K562 (cell line): ENCODE data around the gene ERN1. TPM values are rescaled to one million over a fixed set of nuclear protein-coding genes. Genes with fewer than 3 reads are reported as not detected.

ENCODE experiments used
- ATAC-seq: fragments of 200-7000 bp; cut with Tn5 transposase; 3 replicates; pipeline ENCODE4 v1.9.1; 2020; ENCODE audit warnings: moderate library complexity
- BruUV-seq: library from RNA; stranded (reverse); fragments of 400-500 nt; replicated peaks from 2 replicates; lab custom pipeline; 2021; lab: Mats Ljungman, UMichigan
- CTCF ChIA-PET: fragments of 300-600 bp; formaldehyde crosslinking; extraction: SDS; loops from one replicate; lab custom pipeline; 2021; ENCODE audit warnings: low intra/inter-chr PET ratio; lab: Yijun Ruan, JAX
- POLR2A ChIA-PET: fragments of 300-600, 350-650 bp; sonication (Branson Sonifier 250); formaldehyde crosslinking; extraction: SDS; loops from one replicate; lab custom pipeline; 2021; ENCODE audit warnings: antibody characterized with exemption, inconsistent platforms; lab: Yijun Ruan, JAX
- DNase-seq, 4 experiments: peaks; one replicate each; pipeline versions ENCODE4 v3.0.0 to v3.0.0-alpha.2; 2011 to 2018; ENCODE audit warnings: low spot score in 3 of 4, mixed read lengths in 3 of 4; ENCODE audit errors: extremely low read depth in 1 of 4
- FAIRE-seq: peaks from 2 replicates; lab custom pipeline; 2011; peaks lifted over from hg19 to GRCh38; lab: Jason Lieb, UNC
- H2AFZ ChIP-seq: 2 replicates; pipeline ENCODE4 v1.6.0; 2011; ENCODE audit warnings: low read depth, low read length, control low read depth, inconsistent platforms
- H3K27ac ChIP-seq: fragments of 200-600 bp; 3 replicates; pipeline ENCODE4 v1.8.0; 2011; ENCODE audit warnings: low read depth, mild to moderate bottlenecking, control low read depth, inconsistent platforms, low read length, moderate library complexity, mixed read lengths; ENCODE audit errors: extremely low read depth
- H3K27me3 ChIP-seq, 2 experiments: fragments of 300-600 bp in 1 of 2; 2 replicates in 1 of 2; 3 replicates in 1 of 2; pipeline versions ENCODE4 v1.6.0 to v1.8.0; 2011; ENCODE audit warnings: inconsistent platforms in 2 of 2, low read length in 2 of 2, mild to moderate bottlenecking in 1 of 2, mixed read lengths in 1 of 2, moderate library complexity in 1 of 2; ENCODE audit not compliant: control insufficient read depth in 2 of 2, insufficient read depth in 2 of 2
- H3K36me3 ChIP-seq: fragments of 300-600 bp; 3 replicates; pipeline ENCODE4 v1.8.0; 2011; ENCODE audit warnings: mild to moderate bottlenecking, low read length, inconsistent platforms; ENCODE audit not compliant: control insufficient read depth, insufficient read depth
- H3K4me1 ChIP-seq, 2 experiments: fragments of 200-600 bp in 1 of 2; replicated peaks in 1 of 2; 2 replicates in 1 of 2; 3 replicates in 1 of 2; pipeline versions ENCODE4 v1.5.1 to v1.8.0; 2011; ENCODE audit warnings: inconsistent platforms in 2 of 2, low read length in 2 of 2, mild to moderate bottlenecking in 1 of 2, mixed read lengths in 1 of 2, moderate library complexity in 1 of 2; ENCODE audit not compliant: control insufficient read depth in 2 of 2, insufficient read depth in 2 of 2
- H3K4me2 ChIP-seq: 2 replicates; pipeline ENCODE4 v1.6.1; 2011; ENCODE audit warnings: low read length, control low read depth, inconsistent platforms, mixed read lengths; ENCODE audit not compliant: insufficient read depth
- H3K4me3 ChIP-seq: fragments of 200-600 bp; sonication (generic), shearing (Covaris generic); 2 replicates; pipeline ENCODE4 v1.5.1; 2016; ENCODE audit warnings: control low read depth, inconsistent platforms
- H3K79me2 ChIP-seq: fragments of 200-600 bp; 3 replicates; pipeline ENCODE4 v1.8.0; 2011; ENCODE audit warnings: low read length, inconsistent platforms; ENCODE audit not compliant: control insufficient read depth, insufficient read depth
- H3K9ac ChIP-seq, 2 experiments: 2 replicates each; pipeline versions ENCODE4 v1.6.0 to v1.6.1; 2011; ENCODE audit warnings: low read depth in 2 of 2, low read length in 2 of 2, control low read depth in 1 of 2, inconsistent platforms in 1 of 2, mild to moderate bottlenecking in 1 of 2, mixed read lengths in 1 of 2; ENCODE audit not compliant: insufficient read depth in 1 of 2
- H3K9me1 ChIP-seq: one replicate; pipeline ENCODE4 v1.6.0; 2011; ENCODE audit warnings: inconsistent platforms, mild to moderate bottlenecking, low read length, moderate library complexity; ENCODE audit not compliant: control insufficient read depth, insufficient read depth
- H3K9me3 ChIP-seq: replicated peaks from 2 replicates; pipeline ENCODE4 v1.5.1; 2011; ENCODE audit warnings: low read depth, low read length, inconsistent platforms; ENCODE audit not compliant: control insufficient read depth, insufficient read depth
- H4K20me1 ChIP-seq: replicated peaks from 2 replicates; pipeline ENCODE4 v1.6.1; 2011; ENCODE audit warnings: low read length, inconsistent platforms, mixed read lengths; ENCODE audit not compliant: control insufficient read depth, insufficient read depth
- ARID1B ChIP-seq: fragments of 450-650 bp; IDR thresholded peaks from 2 replicates; pipeline ENCODE4 v1.6.1; 2016; ENCODE audit warnings: antibody characterized with exemption, mild to moderate bottlenecking, inconsistent platforms
- BCOR ChIP-seq: fragments of 450-650 bp; IDR thresholded peaks from 2 replicates; pipeline ENCODE4 v1.6.1; 2016
- FOXK2 ChIP-seq, 2 experiments: fragments of 450-650 bp; IDR thresholded peaks in 1 of 2; conservative IDR thresholded peaks in 1 of 2; 2 replicates each; pipeline ENCODE4 v1.6.1; 2016; ENCODE audit warnings: low read depth in 2 of 2, mild to moderate bottlenecking in 1 of 2
- GTF2A2 ChIP-seq: IDR thresholded peaks from 2 replicates; pipeline ENCODE4 v1.6.1; 2016; ENCODE audit warnings: mild to moderate bottlenecking, missing genetic modification characterization, missing compliant biosample characterization
- ILF3 ChIP-seq: fragments of 450-650 bp; IDR thresholded peaks from 2 replicates; pipeline ENCODE4 v1.6.1; 2018; ENCODE audit warnings: antibody characterized with exemption, mild to moderate bottlenecking, moderate library complexity, borderline replicate concordance
- NFIC ChIP-seq: fragments of 450-650 bp; IDR thresholded peaks from 2 replicates; pipeline ENCODE4 v1.6.1; 2017; ENCODE audit warnings: mild to moderate bottlenecking, inconsistent platforms
- PHF21A ChIP-seq: fragments of 450-650 bp; IDR thresholded peaks from 2 replicates; pipeline ENCODE4 v1.6.1; 2017; ENCODE audit warnings: low read depth, borderline replicate concordance
- RCOR1 ChIP-seq, 2 experiments: IDR thresholded peaks; 2 replicates each; pipeline ENCODE4 v1.6.1; 2012; ENCODE audit warnings: low read depth in 2 of 2, low read length in 2 of 2, borderline replicate concordance in 1 of 2, improper control_type of control experiment in 1 of 2
- SAFB2 ChIP-seq: fragments of 200-400 bp; formaldehyde crosslinking; IDR thresholded peaks from 2 replicates; pipeline ENCODE4 v1.6.1; 2018; ENCODE audit warnings: borderline replicate concordance, low read length, low read depth, moderate library complexity; ENCODE audit not compliant: severe bottlenecking
- SOX6 ChIP-seq: fragments of 450-650 bp; IDR thresholded peaks from 2 replicates; pipeline ENCODE4 v1.6.1; 2014; ENCODE audit warnings: mild to moderate bottlenecking
- TAL1 ChIP-seq: fragments of 450-650 bp; IDR thresholded peaks from 2 replicates; pipeline ENCODE4 v1.6.1; 2016; ENCODE audit warnings: mild to moderate bottlenecking
- TCF3 ChIP-seq: sonication (generic); formaldehyde crosslinking; IDR thresholded peaks from 2 replicates; pipeline ENCODE4 v1.4.0; 2020; ENCODE audit warnings: mild to moderate bottlenecking, missing genetic modification reagents
- ZBTB7A ChIP-seq: IDR thresholded peaks from 2 replicates; pipeline ENCODE4 v1.6.1; 2011; ENCODE audit warnings: low read depth, mild to moderate bottlenecking, low read length, moderate library complexity, borderline replicate concordance; ENCODE audit not compliant: control insufficient read depth
- ZHX1 ChIP-seq: fragments of 150-350 bp; conservative IDR thresholded peaks from 2 replicates; pipeline ENCODE4 v1.6.1; 2014; ENCODE audit warnings: low read length
- ZNF124 ChIP-seq: sonication (generic); formaldehyde crosslinking; IDR thresholded peaks from 2 replicates; pipeline ENCODE4 v1.8.1; 2022; ENCODE audit warnings: missing genetic modification reagents
- ZNF134 ChIP-seq: fragments of 250-450 bp; sonication (Bioruptor Pico); conservative IDR thresholded peaks from 2 replicates; pipeline ENCODE4 v1.4.0; 2020
- ZNF41 ChIP-seq: fragments of 250-450 bp; sonication (Bioruptor Pico); conservative IDR thresholded peaks from 2 replicates; pipeline ENCODE4 v1.4.0; 2020; ENCODE audit warnings: mild to moderate bottlenecking
- ZNF57 ChIP-seq: fragments of 450-650 bp; formaldehyde crosslinking; IDR thresholded peaks from 2 replicates; pipeline ENCODE4 v1.4.0; 2020; ENCODE audit warnings: mild to moderate bottlenecking, moderate library complexity
- ZNF699 ChIP-seq: fragments of 250-450 bp; sonication (Bioruptor Pico); IDR thresholded peaks from 2 replicates; pipeline ENCODE4 v1.8.0; 2021; ENCODE audit warnings: mild to moderate bottlenecking, moderate library complexity; ENCODE audit not compliant: insufficient replicate concordance
- WGBS: fragments of 100-300 bp; shearing (Covaris generic); methylation state at CpG from one replicate; pipeline ENCODE4 v1.1.6; 2016; ENCODE audit warnings: low coverage, mixed read lengths; ENCODE audit not compliant: insufficient coverage; ENCODE audit errors: missing lambda C conversion rate; 5-methylcytosine and 5-hydroxymethylcytosine counted together
- in situ Hi-C: fragments of 300-500 bp; cut with MboI; formaldehyde crosslinking; loops from 4 replicates; pipeline ENCODE4 v1.15.0; 2018; ENCODE audit warnings: inconsistent platforms, mixed read lengths
- intact Hi-C: fragments of 100-400 bp; cut with micrococcal nuclease; formaldehyde crosslinking; loops from 2 replicates; pipeline ENCODE4 v1.14.2; 2022
- polyA plus RNA-seq, 8 experiments: library from polyadenylated mRNA; depleted of rRNA in 4 of 8; stranded (reverse) in 5 of 8; unstranded in 3 of 8; fragments of >200 nt; fragmentation: Nextera tagmentation in 2 of 8; fragmentation: Illumina TruSeq in 1 of 8; extraction: Ambion mirVana in 2 of 8; extraction: Trizol in 1 of 8; gene quantifications; 2 replicates each; pipeline versions ENCODE4 v1.2.1 to v1.2.3, GENCODE V29; 2011 to 2014; ENCODE audit warnings: inconsistent platforms in 1 of 8, missing spikeins in 1 of 8
- total RNA-seq, 7 experiments: library from RNA; depleted of rRNA in 6 of 7; stranded (reverse); fragments of >200 nt in 6 of 7; fragmentation: Illumina TruSeq in 2 of 7; extraction: Trizol in 2 of 7; gene quantifications; 2 replicates each; pipeline versions ENCODE4 v1.2.1 to v1.2.3, GENCODE V29; 2011 to 2021; ENCODE audit warnings: low replicate concordance in 1 of 7
- TF ChIP-seq, protein P1 (sequence below), 2 experiments: fragments of 250-450 bp in 1 of 2; fragments of 450-650 bp in 1 of 2; sonication (Bioruptor Pico) in 1 of 2; IDR thresholded peaks; 2 replicates each; pipeline versions ENCODE4 v1.6.1 to v1.8.0; 2016 to 2021; ENCODE audit warnings: mild to moderate bottlenecking in 2 of 2, moderate library complexity in 2 of 2, missing compliant biosample characterization in 1 of 2, missing genetic modification characterization in 1 of 2

The ERN1 gene
- total and polyA plus RNA-seq, 9 of the 15 experiments (the other 6 are each of a cell fraction or from before 2014, with no cell fraction given), result 2.1 to 22.5 (median 7.3) TPM

DNA sequence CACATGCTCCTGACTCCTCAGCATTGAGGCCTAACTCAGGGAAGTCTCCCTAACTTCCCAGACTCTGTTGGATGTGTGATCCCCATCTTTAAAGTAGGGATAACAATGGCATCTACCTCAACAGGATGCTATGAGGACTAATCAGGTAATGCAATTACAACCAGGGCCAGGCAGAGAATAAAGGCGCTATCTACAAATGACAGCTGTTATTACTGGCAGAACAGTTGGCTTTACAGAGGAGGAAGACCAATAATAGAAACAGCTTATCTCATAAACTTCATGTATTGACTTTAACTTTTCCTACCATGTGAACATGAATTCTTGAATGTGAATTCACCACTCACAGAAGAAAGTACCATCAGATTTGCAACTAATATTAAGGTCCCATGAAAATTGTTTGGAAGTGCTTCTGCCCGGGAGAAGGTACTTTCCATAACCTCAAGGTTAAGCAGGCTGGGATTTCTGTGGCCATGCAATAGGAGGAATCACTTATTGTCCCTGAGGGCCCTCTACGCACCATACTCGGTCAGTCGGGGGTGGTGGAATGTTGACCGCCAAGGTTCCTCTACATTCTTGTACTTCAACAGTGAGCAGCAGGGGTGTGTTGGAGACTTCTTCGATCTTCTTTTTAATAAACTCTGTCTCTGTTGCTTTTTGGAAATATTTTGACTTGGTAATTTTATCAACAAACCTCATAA lies 22.6 kb upstream of the ERN1 start:
- CTCF ChIA-PET, result no interaction called here
- no peak for FAIRE-seq
- BruUV-seq, result no TSS peak
- Histone ChIP-seq H3K9me1 (no peaks in the 10 kb centered on the region), H4K20me1 (no peaks in the 10 kb centered on the region), H3K9ac (no peak overlapping the region), H3K9me3 (no peaks in the 10 kb centered on the region), H3K27me3 (no peaks in the 10 kb centered on the region), H3K4me3 (no peak overlapping the region), H3K79me2 (peaks cover 6% of the 10 kb centered on the region), H3K4me2 (no peak overlapping the region), H3K36me3 (peaks cover 74% of the 10 kb centered on the region), H2AFZ (no peak overlapping the region), H3K27ac (no peak overlapping the region), H3K4me1 (peaks cover 0 to 11% of the 10 kb centered on the region in 2 experiments; a peak in 3 of 5 replicates)
- DNase-seq, result peak in 2 of 4 experiments; percentile 34 to 44
- WGBS, result 91% methylated on average over 7 of the region's 7 CpGs
- in situ Hi-C loops, result loop anchor here (5.0 kb wide), 1 partner anchor 125 kb away; no protein-coding TSS in a partner anchor
- intact Hi-C loops, result no loop called here
- ATAC-seq, result no peak
- POLR2A ChIA-PET, result no interaction called here
- TF ChIP-seq TCF3 (CRISPR knock-in tag) (peak; percentile 73), GTF2A2 (no peak), ZNF134 (no peak), SAFB2 (no peak), NFIC (no peak), ZBTB7A (no peak), ARID1B (peak; percentile 33; the same call in 1 of the 2 replicates), TAL1 (peak; percentile 38; the same call in 1 of the 2 replicates), RCOR1 (IDR thresholded peaks at IDR 0.05; ENCODE audit: borderline replicate concordance in 1 of 2, low read depth in 2 of 2, low read length in 2 of 2) (no peak), SOX6 (0 out of 2 replicates have a peak, but pooled peaks have one; percentile 39), ZNF41 (no peak), PHF21A (no peak), ZNF699 (CRISPR knock-in tag) (no peak), ZNF57 (CRISPR knock-in tag) (no peak), BCOR (no peak), FOXK2 (conservative IDR thresholded peaks at IDR 0.05 in 1 of 2, IDR thresholded peaks at IDR 0.05 in 1 of 2; ENCODE audit: low read depth in 2 of 2) (no peak), ZNF124 (CRISPR knock-in tag) (no peak), ZHX1 (no peak), ILF3 (no peak)
- TF ChIP-seq, protein P1, sequence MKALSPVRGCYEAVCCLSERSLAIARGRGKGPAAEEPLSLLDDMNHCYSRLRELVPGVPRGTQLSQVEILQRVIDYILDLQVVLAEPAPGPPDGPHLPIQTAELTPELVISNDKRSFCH (CRISPR knock-in tag; IDR thresholded peaks at IDR 0.05), result no peak
- TF ChIP-seq, protein P1 (tag; IDR thresholded peaks at IDR 0.05), result peak; percentile 25; the same call in 1 of the 2 replicates
